ENCODE data around the gene CDC40.

The CDC40 gene

DNA sequence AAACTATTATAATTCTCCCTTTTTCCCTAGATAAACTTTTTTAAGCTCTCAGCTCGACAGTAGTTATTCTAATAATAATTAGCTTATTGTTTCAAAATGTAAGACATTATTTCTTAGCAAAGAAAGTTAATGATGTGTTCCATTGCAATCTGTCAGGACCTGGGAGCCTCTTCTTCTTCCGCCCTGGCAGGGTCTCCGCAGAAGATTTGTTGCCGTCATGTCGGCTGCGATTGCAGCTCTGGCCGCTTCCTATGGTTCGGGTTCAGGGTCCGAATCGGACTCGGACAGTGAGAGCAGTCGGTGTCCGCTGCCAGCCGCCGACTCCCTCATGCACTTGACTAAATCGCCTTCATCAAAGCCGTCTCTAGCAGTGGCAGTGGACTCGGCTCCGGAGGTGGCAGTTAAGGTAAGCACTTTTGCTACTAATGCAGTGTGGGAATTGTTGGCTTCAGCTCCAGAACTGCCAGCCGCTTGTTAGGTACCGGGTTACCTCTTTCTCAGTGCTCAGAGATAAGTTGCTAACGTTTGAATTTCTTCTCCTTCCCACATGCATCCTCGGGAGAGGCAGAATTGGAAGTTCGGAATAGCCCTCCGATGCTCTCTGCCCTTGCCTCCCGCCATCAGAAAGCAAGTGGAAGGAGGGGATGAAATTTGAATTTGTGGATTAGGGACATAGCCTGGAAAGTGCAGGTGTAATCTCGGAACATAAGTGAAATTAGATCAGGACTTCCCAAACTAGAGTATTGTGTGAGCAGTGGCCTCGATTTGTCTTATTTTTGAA is at the start of gene CDC40:
TSS of gene CDC40 (plus strand) at position 200 of the 781 bp plus-strand sequence. CDS start at position 218, 18 bp downstream.
- DNase-seq, result peak; percentile 86

GRCh38 chr6:110137924-110138887 is 42.0 kb upstream of the CDC40 start:
- no peak for DNase-seq

DNA sequence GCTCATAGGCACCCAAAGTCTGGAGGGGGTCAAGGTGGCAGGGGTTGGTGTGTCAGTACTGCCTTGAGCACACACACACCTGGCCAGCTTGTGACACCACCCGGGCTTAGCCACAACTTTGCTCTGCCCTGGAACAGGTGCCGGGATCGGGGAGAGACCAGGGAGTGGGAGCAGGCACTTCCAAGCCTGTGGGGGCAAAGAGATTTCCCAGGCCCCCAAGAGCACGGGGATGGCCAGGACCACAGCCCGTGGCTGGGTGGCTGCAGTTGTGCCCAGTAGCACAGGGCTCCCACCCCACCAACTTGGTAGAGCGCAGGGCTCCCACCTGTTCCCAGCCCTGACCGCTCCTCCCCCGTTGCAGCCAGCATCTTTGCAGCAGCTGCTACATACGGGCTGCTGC is 41.2 kb upstream of the CDC40 start:
- DNase-seq, result no peak

DNA sequence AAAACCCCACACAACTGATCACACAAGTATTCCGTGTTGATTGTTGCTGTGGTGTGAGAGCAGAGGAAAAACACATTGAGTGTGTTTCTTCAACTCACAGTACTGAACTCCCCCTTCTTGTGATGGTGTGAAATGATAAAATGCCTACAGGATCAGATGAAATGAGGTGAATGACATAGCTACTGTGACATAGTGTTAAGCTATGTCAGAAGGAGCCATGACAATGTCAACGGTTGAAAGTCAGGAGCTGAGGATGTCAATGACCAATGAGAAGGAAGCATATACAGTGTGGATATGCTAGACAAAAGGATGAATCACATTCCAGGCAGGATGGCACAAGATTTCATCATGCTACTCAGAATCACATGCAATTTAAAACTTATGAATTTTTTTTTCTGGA is 39.6 kb upstream of the CDC40 start:
- no peak for DNase-seq

- DNase-seq, result no peak
Measured at GRCh38 chr6:110147870-110148269, 32.4 kb upstream of the CDC40 start.

GRCh38 chr6:110158479-110158878 is 21.7 kb upstream of the CDC40 start:
- DNase-seq, result no peak

GRCh38 chr6:110170081-110170480 is 10.1 kb upstream of the CDC40 start:
- DNase-seq, result no peak

- DNase-seq, result no peak
Measured at GRCh38 chr6:110173506-110174132, 6.6 kb upstream of the CDC40 start.

- peak; percentile 86 for DNase-seq
Measured at GRCh38 chr6:110178626-110179405, 1.4 kb upstream of the CDC40 start.

DNA sequence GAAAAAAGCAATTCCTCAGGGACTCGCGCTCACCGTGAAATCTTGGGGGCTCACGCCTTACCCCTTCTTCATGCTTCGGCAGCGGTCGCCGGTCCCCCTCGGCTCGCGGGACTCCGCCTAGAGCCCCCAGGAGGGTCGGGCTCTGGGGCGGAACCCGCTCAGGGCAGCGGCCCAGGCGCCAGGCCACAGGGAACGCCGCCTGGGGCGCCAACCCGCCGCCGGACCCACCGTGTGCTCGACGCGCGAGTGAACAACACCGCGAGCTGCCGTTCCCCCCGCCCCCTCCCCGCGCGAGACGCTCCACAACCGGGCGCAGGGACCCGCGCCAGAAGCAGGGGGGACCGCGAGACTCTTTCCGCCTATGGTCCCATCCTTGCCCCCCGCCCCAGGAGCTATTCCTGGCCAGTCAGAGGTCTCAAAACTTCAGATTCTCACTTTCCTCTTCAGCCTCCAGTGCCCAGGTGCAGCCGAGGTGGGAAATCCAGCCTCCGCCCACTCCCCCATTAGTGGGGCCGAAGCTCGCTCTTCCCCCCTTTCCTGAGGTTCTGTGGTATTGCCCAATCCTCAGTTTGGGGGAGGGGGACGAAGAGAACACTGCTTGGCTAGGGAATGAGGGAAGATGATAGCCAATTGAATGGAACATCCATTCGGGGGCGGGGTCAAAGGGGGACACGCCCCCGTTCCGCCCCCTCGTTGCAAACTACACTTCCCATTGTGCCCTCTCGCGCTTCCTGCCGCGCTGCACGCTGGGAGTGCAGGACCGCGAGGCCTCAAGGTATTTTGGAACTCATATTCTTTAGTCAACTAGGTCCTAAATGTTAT is 610 bp upstream of the CDC40 start, which contains the start of gene WASF1:
TSS of gene WASF1 (minus strand) at position 265 of the 822 bp plus-strand sequence. CDS start 52,069 bp downstream, outside the sequence.
- peak; percentile 97 for DNase-seq

DNA sequence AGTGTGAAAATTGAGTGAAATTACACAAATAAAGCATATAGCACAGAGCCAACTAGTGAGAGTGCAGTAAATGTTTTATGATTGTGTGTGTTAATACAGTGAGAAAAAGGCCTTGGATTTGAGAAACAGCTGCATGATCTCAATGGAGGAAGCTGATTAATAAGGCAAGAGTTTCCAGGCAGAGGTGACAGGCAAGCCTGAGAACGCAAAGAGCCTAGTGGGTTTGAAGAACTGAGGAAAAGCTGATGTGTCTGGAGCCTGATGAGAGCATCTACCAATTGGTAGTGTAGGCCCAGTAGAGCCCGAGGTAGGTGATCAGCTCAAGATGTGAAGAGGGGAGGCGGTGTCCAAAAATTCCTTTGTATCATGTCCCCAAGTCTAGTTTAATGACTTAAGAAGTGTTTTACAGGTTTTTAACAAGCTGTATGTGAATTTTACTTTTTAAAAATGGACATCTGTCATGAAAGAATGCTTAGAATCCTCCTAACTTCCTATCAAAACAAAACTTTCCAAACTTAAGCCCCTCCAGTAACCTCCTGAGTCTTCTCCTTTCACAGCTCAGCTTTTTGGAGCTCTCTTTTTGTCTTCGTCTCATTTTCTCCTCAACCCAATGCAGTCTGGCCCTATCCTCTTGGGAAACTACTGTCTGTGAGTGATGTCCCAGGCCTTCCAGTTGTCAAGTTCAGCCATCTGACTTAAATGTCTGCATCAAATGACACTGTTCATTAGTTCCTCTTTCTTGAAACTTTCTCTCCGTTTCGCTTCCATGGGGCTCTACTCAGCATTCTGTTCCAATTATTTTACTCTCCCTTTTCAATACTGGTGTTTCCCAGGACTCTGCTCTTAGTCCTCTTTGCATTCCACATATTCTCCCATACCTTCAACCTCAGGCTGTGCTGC is 1.2 kb downstream of the CDC40 start:
- no peak for DNase-seq

GRCh38 chr6:110183292-110183885 is 3.2 kb downstream of the CDC40 start:
- no peak for DNase-seq

DNA sequence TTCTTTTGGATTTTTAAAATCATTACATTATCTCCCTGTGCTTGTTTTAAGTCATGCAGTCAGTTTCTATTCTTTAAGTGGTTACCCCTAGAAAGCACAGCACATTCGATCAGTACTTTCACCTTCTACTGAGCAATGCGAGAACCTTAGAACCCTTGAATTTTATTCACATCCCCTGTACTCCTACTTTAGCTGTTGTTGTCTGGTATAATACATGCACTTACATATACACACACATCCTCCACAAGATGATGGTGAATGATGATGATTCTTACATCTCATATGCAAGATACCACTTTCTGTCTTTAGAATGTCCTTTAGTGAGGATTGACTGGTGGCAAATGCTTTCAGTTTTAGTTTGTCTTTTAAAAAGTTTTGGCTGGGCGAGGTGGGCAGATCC is 5.7 kb downstream of the CDC40 start:
- DNase-seq, result no peak

DNA sequence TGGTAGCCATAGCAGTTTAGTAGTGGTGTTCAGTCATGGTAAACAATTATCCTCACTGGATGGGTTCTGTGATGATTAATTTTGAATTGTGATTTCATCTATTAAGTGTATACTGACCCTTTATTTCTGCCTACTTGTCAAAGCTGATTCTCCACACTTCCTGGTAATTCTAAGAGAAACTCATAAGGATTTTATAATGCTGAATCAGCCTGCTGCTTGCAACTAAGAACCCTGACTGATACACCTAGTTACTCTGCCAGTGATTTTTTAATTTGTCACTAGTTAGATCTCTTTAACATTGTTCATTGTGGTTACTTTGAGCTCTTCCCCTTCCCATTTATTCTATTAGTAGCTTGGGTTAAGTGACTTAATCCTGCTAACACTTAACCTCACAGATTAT is 8.6 kb downstream of the CDC40 start:
- DNase-seq, result no peak

GRCh38 chr6:110190726-110191125 is 10.5 kb downstream of the CDC40 start:
- DNase-seq, result no peak

DNA sequence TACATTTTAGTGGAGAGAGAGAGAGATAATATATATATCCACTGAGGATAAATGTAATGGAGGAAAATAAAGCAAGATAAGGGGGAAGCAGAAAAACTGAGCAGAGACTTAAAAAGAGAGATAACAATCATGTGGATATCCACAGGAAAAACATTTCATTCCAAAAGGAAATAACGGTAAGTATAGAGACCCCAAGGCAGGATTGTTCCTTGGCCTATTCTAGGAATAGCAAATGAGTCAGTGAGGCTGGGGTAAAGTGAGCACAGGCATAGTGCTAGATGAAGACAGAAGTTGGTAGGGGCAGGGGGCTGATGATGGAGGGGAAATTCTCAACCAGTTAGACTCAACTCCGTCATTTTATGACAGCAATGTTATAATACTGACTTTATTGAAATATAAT is 11.2 kb downstream of the CDC40 start:
- DNase-seq, result no peak

GRCh38 chr6:110195639-110196038 is 15.4 kb downstream of the CDC40 start:
- DNase-seq, result no peak

DNA sequence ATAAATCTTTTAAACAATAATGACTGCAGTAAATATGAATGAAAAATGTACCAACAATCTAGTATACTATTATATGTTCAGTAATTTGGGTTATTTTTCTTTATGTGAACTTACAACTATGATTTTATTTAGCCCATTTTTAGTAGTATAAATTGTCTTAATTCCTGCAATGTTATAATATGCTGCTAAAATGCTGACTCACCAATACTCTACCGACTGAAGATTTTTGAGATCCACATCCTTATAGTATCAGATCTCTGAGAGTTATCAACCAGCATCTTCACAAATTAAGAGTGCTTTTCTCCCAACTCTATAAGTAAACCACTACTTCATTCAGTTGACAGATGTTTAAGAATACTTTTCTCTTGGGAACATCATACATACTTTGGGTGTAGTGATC is 16.6 kb downstream of the CDC40 start:
- no peak for DNase-seq

DNA sequence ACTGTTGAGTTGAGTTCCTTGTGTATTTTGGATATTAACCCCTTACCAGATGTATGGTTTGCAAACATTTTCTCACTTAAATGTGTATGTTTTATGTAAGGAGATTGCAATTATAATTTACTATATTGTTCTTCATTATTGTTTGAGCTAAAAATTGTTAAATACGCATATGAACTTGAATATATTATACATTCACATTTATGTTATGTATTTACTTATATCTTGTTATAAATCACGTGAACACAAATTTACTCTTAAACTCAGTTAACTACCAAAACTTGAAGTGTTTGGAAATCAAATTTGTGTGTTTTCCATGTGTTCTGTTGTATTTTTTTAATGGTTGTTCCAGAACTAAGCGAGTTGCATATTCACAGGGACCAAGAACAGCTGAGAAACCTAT is 18.3 kb downstream of the CDC40 start:
- DNase-seq, result no peak
